C4-2B (cell line): ENCODE results near the gene ODF2.

ENCODE experiments used
- CTCF ChIP-seq: fragments of 450-650 bp; conservative IDR thresholded peaks from 2 replicates; pipeline ENCODE4 v1.5.1; 2017; ENCODE audit warnings: mild to moderate bottlenecking
- ZFX ChIP-seq: fragments of 450-650 bp; IDR thresholded peaks from 2 replicates; pipeline ENCODE4 v1.6.1; 2017

GRCh38 chr9:128521956-128522355 lies 66.2 kb downstream of the ODF2 start:
- TF ChIP-seq CTCF (no peak), ZFX (no peak)
